Brain pericyte (primary cell): ENCODE measurements around the gene HSPB1.
A peak's percentile ranks its signal among the peaks of the same experiment; 100 is the strongest.
"Not testable (repeated sequence)": the region's sequence is repeated elsewhere in the genome, so short reads cannot be mapped to it uniquely, and the experiment has no call there.

Experiments
- DNase-seq: peaks from one replicate; pipeline ENCODE4 v3.0.0-alpha.2; 2012; ENCODE audit warnings: low read depth, low spot score

The HSPB1 gene

DNA sequence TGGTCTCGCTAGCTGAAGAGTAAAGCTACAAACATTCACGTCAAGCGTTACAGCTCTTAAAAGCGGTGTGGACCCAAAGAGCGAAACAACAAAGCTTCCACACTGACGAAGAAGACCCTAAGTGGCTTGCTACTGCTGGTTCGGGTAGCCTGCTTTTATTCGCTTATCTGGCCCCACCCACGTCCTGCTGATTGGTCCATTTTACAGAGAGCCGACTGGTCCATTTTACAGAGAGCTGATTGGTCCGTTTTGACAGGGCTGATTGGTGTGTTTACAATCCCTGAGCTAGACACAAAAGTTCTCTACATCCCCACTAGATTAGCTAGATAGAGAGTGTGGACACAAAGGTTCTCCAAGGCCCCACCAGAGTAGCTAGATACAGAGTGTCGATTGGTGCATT, 6.4 kb downstream of the HSPB1 start:
- not testable (repeated sequence) for DNase-seq

DNA sequence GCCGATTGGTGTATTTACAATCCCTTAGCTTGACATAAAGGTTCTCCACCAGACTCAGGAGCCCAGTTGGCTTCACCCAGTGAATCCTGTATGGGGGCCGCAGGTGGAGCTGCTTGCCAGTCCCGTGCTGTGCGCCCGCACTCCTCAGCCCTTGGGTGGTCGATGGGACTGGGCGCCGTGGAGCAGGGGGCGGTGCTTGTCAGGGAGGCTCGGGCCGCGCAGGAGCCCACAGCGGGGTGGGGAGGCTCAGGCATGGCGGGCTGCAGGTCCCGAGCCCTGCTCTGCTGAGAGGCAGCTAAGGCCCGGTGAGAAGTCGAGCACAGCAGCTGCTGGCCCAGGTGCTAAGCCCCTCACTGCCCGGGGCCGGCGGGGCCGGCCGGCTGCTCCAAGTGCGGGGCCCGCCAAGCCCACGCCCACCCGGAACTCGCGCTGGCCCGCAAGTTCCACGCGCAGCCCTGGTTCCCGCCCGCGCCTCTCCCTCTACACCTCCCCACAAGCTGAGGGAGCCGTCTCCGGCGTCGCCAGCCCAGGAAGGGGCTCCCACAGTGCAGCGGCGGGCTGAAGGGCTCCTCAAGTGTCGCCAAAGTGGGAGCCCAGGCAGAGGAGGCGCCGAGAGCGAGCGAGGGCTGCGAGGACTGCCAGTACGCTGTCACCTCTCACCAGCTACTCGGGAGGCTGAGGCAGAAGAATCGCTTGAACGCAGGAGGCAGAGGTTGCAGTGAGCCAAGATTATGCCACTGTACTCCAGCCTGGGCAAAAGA, 7.0 kb downstream of the HSPB1 start:
- DNase-seq: not testable (repeated sequence)

DNA sequence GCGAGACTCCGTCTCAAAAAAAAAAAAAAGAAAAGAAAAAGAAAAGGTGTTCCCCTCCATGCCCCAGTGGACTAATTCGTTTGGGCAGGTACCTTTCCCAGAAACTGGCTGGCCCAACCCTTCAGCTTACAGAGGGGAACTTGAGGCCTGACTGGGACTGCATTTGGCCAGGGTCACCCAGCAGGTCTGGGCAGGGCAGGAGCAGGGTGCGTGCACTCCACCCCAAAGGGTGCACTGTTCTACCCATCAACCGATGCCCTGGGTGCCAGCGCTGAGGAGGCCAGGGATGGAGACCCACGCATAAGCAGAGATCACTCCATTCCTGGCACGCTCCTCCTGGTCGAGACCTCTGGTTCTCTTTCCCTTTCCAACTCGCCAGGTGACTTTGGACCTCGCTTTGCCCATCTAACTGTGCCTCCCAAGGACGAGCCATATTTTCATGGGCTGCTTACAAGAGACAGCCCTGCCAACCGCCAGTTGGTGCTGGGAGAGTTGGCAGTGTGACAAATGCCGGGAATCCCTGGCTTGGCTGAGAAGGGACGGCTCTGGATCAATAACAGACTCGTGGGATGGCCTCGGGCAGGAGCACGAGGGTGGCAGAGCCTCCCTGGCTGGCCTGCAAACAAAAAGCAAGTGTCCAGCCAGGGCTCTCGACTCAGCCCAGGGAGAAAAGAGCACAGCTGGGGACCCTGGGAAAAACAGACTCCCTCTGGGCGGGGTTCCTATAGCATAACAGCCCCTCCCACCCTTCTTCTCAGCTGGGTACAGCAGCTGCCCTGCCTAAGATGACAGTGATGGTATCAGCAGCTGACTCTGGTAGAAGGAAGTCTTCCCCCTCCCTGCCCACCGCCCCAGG, 7.9 kb downstream of the HSPB1 start:
- no peak for DNase-seq

DNA sequence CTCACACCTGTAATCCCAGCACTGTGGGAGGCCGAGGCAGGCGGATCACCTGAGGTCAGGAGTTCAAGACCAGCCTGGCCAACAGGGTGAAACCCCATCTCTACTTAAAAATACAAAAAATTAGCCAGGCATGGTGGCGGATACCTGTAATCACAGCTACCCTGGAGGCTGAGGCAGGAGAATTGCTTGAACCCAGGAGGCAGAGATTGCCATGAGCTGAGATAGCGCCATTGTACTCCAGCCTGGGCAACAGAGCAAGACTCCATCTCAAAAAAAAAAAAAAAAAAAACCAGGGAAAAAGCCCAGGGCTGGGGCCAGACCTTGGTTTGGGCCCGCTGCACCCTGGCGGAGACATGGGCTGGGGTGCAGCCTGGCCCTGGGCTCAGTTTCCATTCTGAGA, 9.4 kb downstream of the HSPB1 start:
- not testable (repeated sequence) for DNase-seq

DNA sequence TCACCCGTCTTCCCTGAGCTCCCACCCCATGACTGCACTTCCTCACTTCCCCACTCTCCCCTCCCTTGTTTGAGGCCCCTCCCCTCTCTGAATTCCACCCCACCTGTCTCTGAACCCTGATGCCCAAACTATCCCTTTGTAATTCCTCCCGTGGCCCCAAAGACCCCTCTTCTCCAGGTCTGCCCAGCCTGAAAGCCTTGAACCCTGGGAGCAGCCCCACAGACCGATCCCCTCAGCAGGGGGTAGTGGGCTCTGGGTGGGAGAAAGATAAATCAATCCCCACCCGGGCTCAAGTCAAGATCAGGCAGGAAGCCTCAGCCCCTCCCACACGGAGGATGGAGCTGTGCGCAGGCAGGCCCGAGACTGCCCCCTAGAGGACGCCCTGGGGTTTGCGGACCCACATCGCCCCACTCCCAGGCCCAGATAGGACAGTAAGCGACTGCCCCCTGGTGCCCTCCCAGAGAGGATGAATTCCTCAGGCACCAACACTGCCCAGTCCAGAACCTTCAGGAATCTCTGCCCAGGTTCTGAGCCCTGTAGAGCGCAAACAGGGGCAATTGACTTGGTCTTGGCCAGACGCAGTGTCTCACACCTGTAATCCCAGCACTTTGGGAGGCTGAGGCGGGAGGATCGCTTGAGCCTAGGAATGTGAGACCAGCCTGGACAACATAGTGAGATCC, 11.7 kb downstream of the HSPB1 start:
- peak; percentile 83 for DNase-seq

DNA sequence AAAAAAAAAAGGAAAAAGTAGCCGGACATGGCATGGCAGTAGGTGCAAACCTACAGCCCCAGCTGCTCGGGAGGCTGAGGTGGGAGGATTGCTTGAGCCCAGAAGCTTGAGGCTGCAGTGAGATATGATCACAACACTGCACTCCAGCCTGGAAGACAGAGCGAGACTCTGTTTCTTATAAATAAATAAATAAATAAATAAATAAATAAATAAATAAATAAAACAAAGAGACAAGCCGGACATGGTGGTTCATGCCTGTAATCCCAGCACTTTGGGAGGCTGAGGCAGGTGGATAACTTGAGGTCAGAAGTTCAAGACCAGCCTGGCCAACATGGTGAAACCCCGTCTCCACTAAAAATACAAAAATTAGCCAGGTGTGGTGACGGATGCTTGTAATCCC, 12.3 kb downstream of the HSPB1 start:
- DNase-seq: not testable (repeated sequence)

DNA sequence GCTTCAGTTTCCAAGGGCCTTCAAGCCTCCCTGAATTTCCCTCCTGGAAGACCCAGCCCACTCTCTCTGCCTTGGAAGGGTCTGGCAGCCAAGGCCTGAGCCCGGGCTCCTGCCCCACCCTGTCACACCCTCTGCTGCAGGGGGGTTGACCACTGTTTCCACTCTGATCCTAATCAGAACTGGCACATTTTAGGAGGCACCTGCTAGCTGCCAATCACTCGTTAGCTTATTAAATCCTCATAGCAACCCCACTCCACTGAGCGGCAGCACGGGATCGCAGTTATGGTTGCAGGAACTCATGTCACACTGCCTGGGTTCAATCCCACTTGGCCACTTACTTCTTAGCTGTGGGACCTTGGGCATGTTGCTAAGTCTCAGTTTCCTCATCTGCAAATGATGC, 12.9 kb downstream of the HSPB1 start:
- DNase-seq: no peak

DNA sequence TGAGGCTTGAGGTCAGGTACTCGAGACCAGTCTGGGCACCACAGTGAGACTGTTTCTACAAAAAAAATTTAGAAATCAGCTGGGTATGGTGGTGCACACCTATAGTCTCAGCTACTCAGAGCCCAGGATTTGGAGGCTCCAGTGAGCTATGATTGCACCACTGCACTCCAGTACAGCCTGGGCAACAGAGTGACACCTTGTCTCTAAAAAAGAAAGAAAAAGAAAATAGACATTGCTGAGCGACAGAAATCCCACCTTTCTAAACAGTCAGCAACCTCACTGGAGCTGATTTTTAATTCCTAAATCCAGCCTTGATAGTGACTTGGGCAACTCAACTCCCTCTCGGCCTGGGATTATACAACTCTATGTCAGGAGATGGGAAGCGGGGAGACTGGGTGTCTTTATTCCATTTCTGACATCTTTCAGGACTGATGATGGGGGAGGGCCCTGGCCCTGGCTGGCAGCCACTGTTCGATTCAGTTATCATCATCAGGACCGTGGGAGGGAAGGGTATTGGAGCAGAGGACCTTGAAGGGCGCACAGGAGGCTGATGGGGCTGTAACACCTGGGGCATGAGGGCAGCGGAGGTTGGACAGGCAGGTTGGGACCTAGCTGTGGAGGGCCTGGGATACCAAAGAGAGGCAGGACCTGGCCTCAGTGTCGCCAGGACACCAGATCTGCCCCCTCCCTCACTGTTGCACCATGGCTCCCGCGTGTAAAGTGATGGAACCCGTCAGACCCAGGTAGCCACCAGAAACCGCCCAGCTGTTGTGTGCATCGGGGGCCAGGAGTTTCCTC, 14.7 kb downstream of the HSPB1 start:
- DNase-seq: no peak

DNA sequence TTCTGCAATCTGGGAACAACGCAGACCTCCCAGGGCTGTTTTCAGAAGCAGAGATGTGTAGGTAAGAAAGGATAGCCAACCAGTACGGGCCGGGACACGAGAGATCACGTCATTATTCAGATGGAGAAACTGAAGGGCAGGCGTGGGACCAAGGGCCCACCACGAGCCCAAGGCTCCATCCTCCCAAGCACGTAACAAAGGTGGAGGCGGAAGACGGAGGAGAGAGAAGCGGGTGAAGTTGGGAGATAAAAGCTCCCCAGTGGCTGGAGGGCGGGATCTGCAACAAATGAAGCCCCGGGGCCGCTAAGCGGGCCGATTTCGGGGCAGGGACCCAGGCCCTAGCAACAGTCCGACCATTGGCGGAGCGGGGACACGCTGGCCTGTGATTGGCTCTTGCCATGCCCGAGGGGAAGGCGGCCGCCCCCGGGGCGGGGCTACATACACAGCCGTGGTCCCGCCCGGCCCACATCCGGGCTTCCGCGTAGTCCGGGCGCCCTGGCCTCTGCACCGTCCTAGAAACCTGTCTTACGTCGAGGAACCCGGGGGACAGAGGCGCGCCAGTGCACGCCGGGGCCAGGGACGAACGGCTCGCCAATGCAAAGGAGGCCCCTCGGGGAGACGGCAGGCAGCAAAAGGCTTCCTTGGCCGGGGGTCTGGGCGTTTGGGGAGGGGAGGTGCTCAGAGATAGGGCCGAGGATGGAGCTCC, 15.5 kb downstream of the HSPB1 start:
- peak; percentile 85 for DNase-seq

DNA sequence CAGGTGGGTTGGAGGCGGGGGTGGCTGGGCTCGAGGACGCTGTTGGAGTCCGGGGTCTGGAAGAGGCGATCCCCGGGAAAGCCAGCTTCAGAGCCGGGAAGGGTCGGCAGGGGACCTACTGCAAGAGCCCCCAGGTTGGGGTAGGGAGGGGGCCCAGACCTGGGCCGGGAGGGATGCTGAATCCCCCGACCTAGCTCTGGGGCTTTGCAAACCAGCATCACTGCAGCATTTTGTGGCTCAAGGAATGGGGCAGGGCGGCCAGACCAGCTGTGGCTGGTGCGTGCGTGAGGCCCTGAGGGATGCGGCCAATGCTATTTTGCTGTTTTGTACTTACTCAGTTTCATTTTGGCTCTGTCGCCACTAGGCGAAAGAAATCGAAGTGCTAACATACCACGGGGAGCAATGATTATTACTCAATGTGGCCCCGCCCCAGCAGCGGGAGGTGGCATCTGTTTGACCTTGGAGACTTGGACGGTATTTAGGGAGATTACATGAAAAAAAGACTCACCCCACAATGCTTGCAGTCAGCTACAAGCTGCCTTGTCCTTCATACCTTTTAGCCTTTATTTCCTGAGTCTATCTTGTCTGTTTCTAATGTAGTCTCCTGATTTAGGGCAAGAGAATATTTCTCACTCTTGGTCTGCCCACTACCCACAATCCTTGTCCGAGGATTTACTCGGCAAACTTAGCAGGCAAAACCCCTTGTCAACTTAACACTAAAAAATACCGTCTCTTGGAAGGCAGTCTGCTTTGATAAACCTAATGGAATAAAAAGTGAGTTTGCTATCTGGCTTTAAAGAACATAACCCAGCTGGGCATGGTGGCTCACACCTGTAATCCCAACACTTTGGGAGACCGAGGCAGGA, 16.2 kb downstream of the HSPB1 start:
- no peak for DNase-seq

DNA sequence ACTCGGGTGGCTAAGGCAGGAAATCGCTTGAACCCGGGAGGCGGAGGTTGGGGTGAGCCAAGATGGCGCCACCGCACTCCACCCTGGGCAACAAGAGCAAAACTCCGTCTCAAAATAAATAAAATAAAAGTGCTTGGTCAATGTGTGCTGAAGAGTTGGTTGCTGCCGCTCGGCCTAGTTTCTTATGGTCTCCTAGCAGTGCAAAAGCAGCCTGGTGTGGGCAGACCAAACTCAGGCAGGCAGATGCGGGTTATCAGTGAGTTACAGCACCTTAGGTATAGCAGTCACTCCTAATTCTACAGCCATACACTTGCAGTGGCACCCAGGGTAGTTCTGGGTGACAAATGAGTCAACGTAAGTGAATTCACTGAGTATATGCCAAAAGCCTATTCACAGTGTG, 22.6 kb downstream of the HSPB1 start:
- DNase-seq: no peak

DNA sequence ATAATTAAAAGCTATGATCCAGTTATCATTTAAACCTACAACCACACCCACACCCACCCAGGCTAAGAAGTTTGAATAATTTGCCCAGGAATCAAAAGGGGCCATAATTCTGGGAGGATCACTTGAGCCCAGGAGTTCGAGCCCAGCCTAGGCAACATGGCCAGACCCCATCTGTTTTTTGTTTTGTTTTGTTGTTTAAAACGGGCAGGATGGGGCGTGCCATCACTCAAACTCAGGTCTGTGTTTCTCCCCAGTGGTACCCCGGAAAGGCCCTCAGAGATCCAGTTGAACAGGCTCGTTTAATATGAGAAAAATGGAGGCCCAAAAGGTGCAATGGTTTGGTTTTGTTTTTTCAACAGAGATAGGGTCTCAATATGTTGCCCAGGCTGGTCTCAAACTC, 23.3 kb downstream of the HSPB1 start:
- no peak for DNase-seq

DNA sequence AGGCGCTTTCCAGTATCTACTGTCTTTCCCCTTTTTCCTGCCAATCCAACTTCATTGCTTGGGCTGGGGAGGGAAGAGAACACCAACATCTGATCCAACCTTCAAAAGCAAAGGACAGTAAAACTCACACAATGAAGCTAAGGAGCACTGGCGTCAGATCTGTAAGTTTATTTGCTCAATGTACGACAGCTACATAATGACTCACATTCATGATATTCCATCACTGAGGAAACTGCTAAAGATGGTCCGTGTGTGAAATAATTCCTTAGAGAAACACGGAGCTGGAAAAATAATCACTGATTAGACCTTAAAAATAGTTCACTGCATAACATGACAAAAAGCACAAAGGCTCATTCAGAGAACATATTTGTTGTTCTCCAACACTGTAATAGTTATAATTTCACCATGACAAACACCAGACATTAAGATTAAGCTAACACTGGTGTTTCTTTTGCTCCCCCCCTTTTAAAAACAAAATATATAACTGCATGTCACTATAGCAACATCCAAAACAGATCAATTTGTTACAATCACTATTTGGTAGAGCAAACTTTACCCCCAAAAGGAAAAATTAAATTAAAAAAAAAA, 24.3 kb downstream of the HSPB1 start:
- no peak for DNase-seq

DNA sequence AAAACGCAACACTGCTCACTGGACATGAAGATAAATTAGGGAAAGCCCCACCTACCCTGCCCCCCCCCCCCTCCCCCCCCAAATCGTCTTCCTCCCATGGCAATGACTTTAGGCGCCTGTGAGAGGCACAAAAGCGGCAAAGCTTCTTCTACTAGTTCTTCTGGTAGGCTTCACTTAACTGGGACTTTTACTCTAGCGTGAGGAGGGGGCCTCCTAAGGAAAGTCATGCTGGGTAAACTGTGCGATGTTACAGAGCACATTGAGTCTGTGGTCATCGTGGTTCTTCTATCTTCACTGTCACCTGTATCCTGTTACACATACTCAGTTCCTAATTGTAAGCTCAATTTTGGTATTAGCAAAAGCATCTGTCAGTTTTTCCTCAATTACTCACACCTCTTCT, 25.1 kb downstream of the HSPB1 start:
- no peak for DNase-seq

DNA sequence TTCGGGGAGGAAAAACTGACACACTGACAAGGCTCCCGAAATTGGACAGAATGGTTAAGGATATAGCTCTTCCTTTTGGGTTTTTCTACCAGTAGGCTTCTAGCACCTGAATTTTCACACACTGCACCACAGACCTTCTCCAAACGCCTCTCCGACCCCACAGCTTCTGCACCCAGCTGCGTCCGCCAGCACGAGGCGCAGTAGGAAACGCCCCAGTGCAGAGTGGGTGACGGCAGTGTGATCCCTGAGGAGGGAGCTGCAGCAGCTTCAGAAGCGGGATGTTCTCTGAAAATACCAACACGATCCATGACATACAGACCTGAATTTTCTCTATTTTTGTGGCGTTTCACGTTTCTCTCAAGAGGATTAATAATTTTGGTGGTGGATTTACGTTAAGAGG, 25.9 kb downstream of the HSPB1 start:
- DNase-seq: no peak

DNA sequence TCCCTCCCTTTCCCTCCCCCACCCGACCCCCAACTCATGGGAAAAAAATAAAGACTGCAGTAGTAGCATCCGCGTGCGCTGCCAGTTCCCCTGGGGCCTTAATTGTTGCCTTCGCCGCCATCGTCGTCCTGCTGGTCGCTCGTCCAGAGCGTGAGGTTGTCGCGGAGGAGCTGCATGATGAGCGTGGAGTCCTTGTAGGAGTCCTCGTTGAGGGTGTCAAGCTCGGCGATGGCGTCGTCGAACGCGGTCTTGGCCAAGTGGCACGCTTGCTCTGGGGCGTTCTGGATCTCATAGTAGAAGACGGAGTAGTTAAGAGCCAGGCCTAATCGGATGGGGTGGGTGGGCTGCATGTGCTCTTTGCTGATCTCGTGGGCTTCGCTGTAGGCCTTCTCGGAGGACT, 27.0 kb downstream of the HSPB1 start:
- DNase-seq: no peak

DNA sequence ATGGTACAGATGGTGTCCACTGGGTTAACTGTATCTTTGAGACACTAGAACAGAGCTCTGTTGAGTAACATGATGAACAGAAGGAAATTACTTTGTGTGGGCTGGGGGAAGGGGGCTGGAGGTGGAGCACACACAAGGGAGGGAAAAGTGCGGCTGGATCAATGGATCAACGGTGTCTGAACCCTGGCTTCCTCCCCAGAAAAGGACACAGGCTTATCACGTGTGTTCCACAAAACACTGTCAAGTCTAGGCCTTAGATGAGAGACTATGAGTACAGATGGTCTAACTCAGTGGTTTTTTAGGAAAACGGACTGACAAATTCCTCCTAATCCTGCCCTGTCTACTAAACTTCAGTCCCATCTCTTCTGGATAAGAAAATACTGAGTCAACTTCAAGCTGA, 27.8 kb downstream of the HSPB1 start:
- no peak for DNase-seq

DNA sequence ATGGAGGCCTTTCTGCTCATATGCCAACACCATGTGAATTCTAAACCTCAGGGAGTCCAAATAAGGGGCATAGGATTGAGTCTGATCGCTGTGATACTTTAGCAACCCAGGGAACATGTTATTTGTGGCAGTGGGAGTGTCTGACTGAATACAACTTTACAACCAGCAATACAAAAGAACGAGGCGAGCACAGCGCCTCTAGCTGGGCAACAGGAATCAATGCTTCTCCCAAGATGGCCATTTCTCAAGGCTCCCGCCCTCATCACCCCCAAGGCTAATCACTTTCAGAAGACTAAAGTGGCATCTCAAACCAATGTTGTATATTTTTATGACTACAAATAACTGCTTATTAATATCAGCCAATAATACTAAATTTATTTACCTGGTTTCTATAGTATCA, 28.2 kb downstream of the HSPB1 start:
- DNase-seq: no peak

DNA sequence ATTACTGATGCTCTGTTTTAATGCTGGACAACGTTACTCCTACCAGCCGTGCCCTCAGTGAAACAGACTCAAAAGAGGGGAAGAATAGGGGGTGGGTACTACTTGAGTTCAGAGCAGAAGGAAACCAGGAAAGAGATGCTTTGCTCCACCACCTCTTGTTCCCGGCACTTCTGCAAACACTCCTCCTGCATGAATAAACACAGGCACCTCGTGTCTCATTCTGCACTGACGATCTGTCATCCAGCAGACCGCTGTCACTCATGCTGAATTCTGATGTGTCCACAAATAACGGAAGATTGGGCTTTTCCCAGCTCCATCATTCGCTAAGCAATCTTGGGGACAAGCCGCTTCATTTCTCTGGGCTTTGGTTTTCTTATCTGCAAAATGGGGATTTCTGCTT, 29.6 kb downstream of the HSPB1 start:
- DNase-seq: no peak
